Endothelial cell (in vitro differentiated cells): ENCODE data around the gene TMEM269. TPM values are rescaled to one million over a fixed set of nuclear protein-coding genes. Genes with fewer than 3 reads are reported as not detected.
A peak's percentile ranks its signal among the peaks of the same experiment; 100 is the strongest.
"Not testable (repeated sequence)": the region's sequence is repeated elsewhere in the genome, so short reads cannot be mapped to it uniquely, and the experiment has no call there.

Source experiments
- DNase-seq: peaks from one replicate; pipeline ENCODE4 v3.0.0; 2021; ENCODE audit warnings: low spot score
- H3K27ac Mint-ChIP-seq: one replicate; pipeline ENCODE4 v1.8.0; 2021; ENCODE audit warnings: mixed read lengths, inconsistent platforms; ENCODE audit not compliant: unreplicated experiment
- H3K27me3 Mint-ChIP-seq: one replicate; pipeline ENCODE4 v1.8.0; 2021; ENCODE audit warnings: mild to moderate bottlenecking, moderate library complexity, mixed read lengths, inconsistent platforms; ENCODE audit not compliant: unreplicated experiment
- H3K36me3 Mint-ChIP-seq: one replicate; pipeline ENCODE4 v1.8.0; 2021; ENCODE audit warnings: mild to moderate bottlenecking, low read depth, mixed read lengths, inconsistent platforms; ENCODE audit not compliant: unreplicated experiment
- H3K4me1 Mint-ChIP-seq: one replicate; pipeline ENCODE4 v1.8.0; 2021; ENCODE audit warnings: mild to moderate bottlenecking, mixed read lengths, inconsistent platforms; ENCODE audit not compliant: unreplicated experiment
- H3K4me3 Mint-ChIP-seq: one replicate; pipeline ENCODE4 v1.8.0; 2021; ENCODE audit warnings: mild to moderate bottlenecking, mixed read lengths, inconsistent platforms; ENCODE audit not compliant: unreplicated experiment
- H3K9me3 Mint-ChIP-seq: one replicate; pipeline ENCODE4 v1.8.0; 2021; ENCODE audit warnings: mixed read lengths, inconsistent platforms; ENCODE audit not compliant: unreplicated experiment
- CTCF ChIP-seq: fragments of 200-600 bp; sonication (generic); IDR thresholded peaks from one replicate; pipeline ENCODE4 v1.5.0; 2021; ENCODE audit warnings: antibody characterized with exemption; ENCODE audit not compliant: unreplicated experiment
- total RNA-seq: library from RNA; stranded (reverse); fragmentation: NEBNext Ultra II Directional; extraction: Animal tissue kit (Norgen Biotek cat#: 25700); gene quantifications from one replicate; pipeline ENCODE4 v1.2.1, GENCODE V29; 2021; ENCODE audit not compliant: unreplicated experiment

Gene TMEM269
- total RNA-seq, 1 donor from 2014 or later = 0.38 TPM

DNA sequence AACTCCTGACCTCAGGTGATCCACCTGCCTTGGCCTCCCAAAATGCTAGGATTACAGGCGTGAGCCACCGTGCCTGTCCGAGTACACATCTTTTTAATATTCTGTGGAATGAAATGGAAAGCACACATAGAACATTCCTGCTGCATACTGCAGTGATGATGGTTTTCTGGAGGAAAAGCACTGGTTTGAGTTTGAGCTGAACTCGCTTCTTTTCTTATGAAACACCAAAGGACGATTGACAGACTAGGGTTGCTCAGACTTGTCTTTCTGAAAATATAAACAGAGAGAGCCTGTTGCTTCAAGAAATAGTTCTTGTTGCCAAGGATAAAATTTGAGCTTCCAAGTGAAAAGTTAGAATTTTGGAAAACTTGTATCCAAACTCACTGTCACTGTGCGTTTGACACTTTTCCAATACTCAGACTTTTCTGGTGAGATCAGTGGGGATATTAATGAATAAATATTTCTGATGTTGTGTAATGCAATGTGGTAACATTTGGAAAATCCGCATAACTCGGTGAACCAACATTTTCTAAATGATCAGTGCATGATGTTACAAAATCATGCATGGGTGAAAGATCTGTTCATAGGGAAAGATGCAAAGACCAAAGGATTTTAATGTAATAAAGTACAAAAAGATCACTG, 17.2 kb downstream of the TMEM269 start:
- H3K36me3 Mint-ChIP-seq = peaks cover 30% of the 10 kb centered on the region
- no peak for TF ChIP-seq CTCF
- H3K27me3 Mint-ChIP-seq = no peaks in the 10 kb centered on the region
- DNase-seq = no peak
- H3K4me1 Mint-ChIP-seq = no peaks in the 10 kb centered on the region
- peaks cover 4% of the 10 kb centered on the region for H3K9me3 Mint-ChIP-seq
- H3K4me3 Mint-ChIP-seq = no peak overlapping the region
- H3K27ac Mint-ChIP-seq = no peak overlapping the region

GRCh38 chr1:42806171-42806570, 21.4 kb downstream of the TMEM269 start:
- H3K36me3 Mint-ChIP-seq = peaks cover 43% of the 10 kb centered on the region
- TF ChIP-seq CTCF = no peak
- H3K4me1 Mint-ChIP-seq = no peaks in the 10 kb centered on the region
- no peaks in the 10 kb centered on the region for H3K27me3 Mint-ChIP-seq
- no peak overlapping the region for H3K4me3 Mint-ChIP-seq
- H3K9me3 Mint-ChIP-seq = peaks cover 4% of the 10 kb centered on the region
- DNase-seq = no peak
- no peak overlapping the region for H3K27ac Mint-ChIP-seq

DNA sequence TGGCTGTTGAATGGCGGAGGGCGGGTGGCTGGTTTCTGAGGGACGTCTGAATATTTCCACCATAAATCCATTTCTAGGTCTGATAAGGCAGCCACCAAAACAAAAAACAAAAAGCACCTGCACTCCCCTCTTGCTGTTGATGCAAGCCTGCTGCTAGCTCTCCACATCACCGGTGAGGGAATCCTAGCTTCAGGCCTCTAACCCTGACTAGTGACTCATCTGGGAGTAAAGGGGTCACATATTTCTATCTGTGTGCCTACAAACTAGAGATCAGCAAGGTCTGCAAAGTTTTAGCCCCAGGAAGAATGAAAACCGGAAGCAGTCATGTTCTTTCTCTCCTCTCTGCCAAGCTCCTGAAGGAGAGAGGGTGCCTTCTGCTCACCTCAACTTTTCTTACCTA, 21.8 kb downstream of the TMEM269 start:
- no peak overlapping the region for H3K27ac Mint-ChIP-seq
- no peaks in the 10 kb centered on the region for H3K27me3 Mint-ChIP-seq
- H3K9me3 Mint-ChIP-seq = peaks cover 4% of the 10 kb centered on the region
- TF ChIP-seq CTCF = no peak
- H3K4me3 Mint-ChIP-seq = peak overlapping the region; percentile 25
- peaks cover 43% of the 10 kb centered on the region for H3K36me3 Mint-ChIP-seq
- no peaks in the 10 kb centered on the region for H3K4me1 Mint-ChIP-seq
- DNase-seq = no peak

GRCh38 chr1:42807056-42807668, 22.4 kb downstream of the TMEM269 start:
- peaks cover 4% of the 10 kb centered on the region for H3K9me3 Mint-ChIP-seq
- no peak overlapping the region for H3K27ac Mint-ChIP-seq
- H3K4me1 Mint-ChIP-seq = no peaks in the 10 kb centered on the region
- no peaks in the 10 kb centered on the region for H3K27me3 Mint-ChIP-seq
- DNase-seq = no peak
- H3K4me3 Mint-ChIP-seq = peak overlapping the region; percentile 25
- no peak for TF ChIP-seq CTCF
- peaks cover 43% of the 10 kb centered on the region for H3K36me3 Mint-ChIP-seq

- H3K4me1 Mint-ChIP-seq, H3K27ac Mint-ChIP-seq, H3K9me3 Mint-ChIP-seq, H3K27me3 Mint-ChIP-seq, DNase-seq, H3K4me3 Mint-ChIP-seq: not testable (repeated sequence)
- H3K36me3 Mint-ChIP-seq = peaks cover 15% of the 10 kb centered on the region
Measured at GRCh38 chr1:42814815-42815214, 30.0 kb downstream of the TMEM269 start.
